ENCODE data around the gene ARMC5. TPM values are rescaled to one million over a fixed set of nuclear protein-coding genes. Genes with fewer than 3 reads are reported as not detected.

Gene ARMC5
- total RNA-seq, 4 donors from 2014 or later = 4.7 to 14.2 (median 8.7) TPM

- Histone ChIP-seq H3K27me3 (peaks cover 44% of the 10 kb centered on the region), H3K27ac (no peak overlapping the region), H3K4me1 (peaks cover 0 to 25% (median 19%) of the 10 kb centered on the region in 3 donors), H3K9me3 (no peaks in the 10 kb centered on the region), H3K4me3 (no peak overlapping the region), H3K36me3 (peaks cover 0 to 46% of the 10 kb centered on the region in 2 donors)
- TF ChIP-seq POLR2AphosphoS5 (IDR thresholded peaks at IDR 0.05) = no peak
- no peak for TF ChIP-seq POLR2A (IDR thresholded peaks at IDR 0.05)
- TF ChIP-seq CTCF (IDR thresholded peaks at IDR 0.05) = no peak
- no peak for TF ChIP-seq EP300 (IDR thresholded peaks at IDR 0.05)
- 67% methylated on average over 1 of the region's 7 CpGs; no CpG with 5 or more reads in 1 of the 2 donors for WGBS, 2 donors (ENCODE audit: low coverage in 1 of 2)
- ATAC-seq = no peak
These were observed 29.9 kb downstream of the ARMC5 start for GRCh38 chr16:31489298-31489564.

GRCh38 chr16:31489616-31490584 lies 30.6 kb downstream of the ARMC5 start:
- H3K4me1 ChIP-seq = peaks cover 0 to 25% (median 19%) of the 10 kb centered on the region in 3 donors
- no peak overlapping the region for H3K4me3 ChIP-seq
- H3K27ac ChIP-seq = no peak overlapping the region
- ATAC-seq = no peak
- no peaks in the 10 kb centered on the region for H3K9me3 ChIP-seq
- TF ChIP-seq EP300 (IDR thresholded peaks at IDR 0.05) (no peak), POLR2A (IDR thresholded peaks at IDR 0.05) (peak in 1 of 2 donors; percentile 7), POLR2AphosphoS5 (IDR thresholded peaks at IDR 0.05) (no peak), CTCF (IDR thresholded peaks at IDR 0.05) (no peak)
- peaks cover 40% of the 10 kb centered on the region for H3K27me3 ChIP-seq
- 77 to 80% methylated on average over 2 to 5 of the region's 22 CpGs for WGBS, 2 donors (ENCODE audit: low coverage in 1 of 2)
- peaks cover 0 to 53% of the 10 kb centered on the region in 2 donors for H3K36me3 ChIP-seq

- H3K27ac ChIP-seq = no peak overlapping the region
- no CpG with 5 or more reads among the region's 8 CpGs for WGBS, 2 donors (ENCODE audit: low coverage in 1 of 2)
- TF ChIP-seq POLR2AphosphoS5 (IDR thresholded peaks at IDR 0.05) = no peak
- TF ChIP-seq CTCF (IDR thresholded peaks at IDR 0.05) = no peak
- TF ChIP-seq EP300 (IDR thresholded peaks at IDR 0.05) = no peak
- TF ChIP-seq POLR2A (IDR thresholded peaks at IDR 0.05) = no peak
- no peaks in the 10 kb centered on the region for H3K9me3 ChIP-seq
- H3K4me3 ChIP-seq = no peak overlapping the region
- peaks cover 0 to 73% of the 10 kb centered on the region in 2 donors for H3K36me3 ChIP-seq
- H3K27me3 ChIP-seq = peaks cover 21% of the 10 kb centered on the region
- no peak for ATAC-seq
- peaks cover 0 to 22% (median 18%) of the 10 kb centered on the region in 3 donors for H3K4me1 ChIP-seq
These were observed 32.6 kb downstream of the ARMC5 start for GRCh38 chr16:31491778-31492418.

- H3K27me3 ChIP-seq = peaks cover 4% of the 10 kb centered on the region
- WGBS, 2 donors (ENCODE audit: low coverage in 1 of 2) = 83 to 90% methylated on average over 1 to 5 of the region's 18 CpGs
- TF ChIP-seq CTCF (IDR thresholded peaks at IDR 0.05) (no peak), POLR2AphosphoS5 (IDR thresholded peaks at IDR 0.05) (no peak), POLR2A (IDR thresholded peaks at IDR 0.05) (no peak)
- no peaks in the 10 kb centered on the region for H3K9me3 ChIP-seq
- no peak overlapping the region for H3K27ac ChIP-seq
- H3K4me3 ChIP-seq = no peak overlapping the region
- ATAC-seq = no peak
- peaks cover 0 to 5% (median 1%) of the 10 kb centered on the region in 3 donors for H3K4me1 ChIP-seq
- peaks cover 0 to 90% of the 10 kb centered on the region in 2 donors for H3K36me3 ChIP-seq
These were observed 34.3 kb downstream of the ARMC5 start for GRCh38 chr16:31493506-31494125.
